ENCODE measurements around the gene TSPAN12. TPM values are rescaled to one million over a fixed set of nuclear protein-coding genes. Genes with fewer than 3 reads are reported as not detected.

Gene TSPAN12
- total RNA-seq, 4 donors from 2014 or later: 1.3 to 4.6 (median 3.3) TPM

- intact Hi-C loops (cut with DNase I; ENCODE audit: low total_unique reads): no loop called here
- H3K4me3 ChIP-seq (ENCODE audit: low read depth, poor library complexity, severe bottlenecking): no peak overlapping the region
- DNase-seq (ENCODE audit: low spot score in 2 of 2): no peak
- WGBS, 2 donors: 47 to 56% methylated on average over 5 of the region's 5 CpGs
- TF ChIP-seq CTCF (IDR thresholded peaks at IDR 0.05): no peak
- TF ChIP-seq POLR2A (IDR thresholded peaks at IDR 0.05): no peak
These were observed 115.6 kb downstream of the TSPAN12 start for GRCh38 chr7:120742372-120742771.

- no peak overlapping the region for H3K4me3 ChIP-seq (ENCODE audit: low read depth, poor library complexity, severe bottlenecking)
- WGBS, 2 donors: 76 to 83% methylated on average over 7 of the region's 7 CpGs
- intact Hi-C loops (cut with DNase I; ENCODE audit: low total_unique reads): no loop called here
- TF ChIP-seq POLR2A (IDR thresholded peaks at IDR 0.05): no peak
- TF ChIP-seq CTCF (IDR thresholded peaks at IDR 0.05): no peak
- no peak for DNase-seq (ENCODE audit: low spot score in 2 of 2)
These were observed 116.4 kb downstream of the TSPAN12 start for GRCh38 chr7:120741371-120742042.

GRCh38 chr7:120740348-120740747 is 117.6 kb downstream of the TSPAN12 start:
- intact Hi-C loops (cut with DNase I; ENCODE audit: low total_unique reads): no loop called here
- whole genome bisulfite sequencing, 2 donors: 41 to 44% methylated on average over 3 of the region's 3 CpGs
- H3K4me3 ChIP-seq (ENCODE audit: low read depth, poor library complexity, severe bottlenecking): no peak overlapping the region
- no peak for TF ChIP-seq CTCF (IDR thresholded peaks at IDR 0.05)
- TF ChIP-seq POLR2A (IDR thresholded peaks at IDR 0.05): no peak
- DNase-seq (ENCODE audit: low spot score in 2 of 2): no peak

- TF ChIP-seq CTCF (IDR thresholded peaks at IDR 0.05) (no peak), POLR2A (IDR thresholded peaks at IDR 0.05) (no peak)
- intact Hi-C loops (cut with DNase I; ENCODE audit: low total_unique reads): no loop called here
- WGBS, 2 donors: 62 to 80% methylated on average over 3 of the region's 3 CpGs
- DNase-seq (ENCODE audit: low spot score in 2 of 2): no peak
- no peak overlapping the region for H3K4me3 ChIP-seq (ENCODE audit: low read depth, poor library complexity, severe bottlenecking)
These were observed 119.1 kb downstream of the TSPAN12 start for GRCh38 chr7:120738816-120739215.

Other genes starting within 250 kb of the TSPAN12 start
- 10 to 100 TPM in 2 of 4 donors, 1 to 10 TPM in 2; 6.6 to 11.4 (median 9.8) TPM for gene ING3, start 92.6 kb upstream of the TSPAN12 start, total RNA-seq
- 1 to 10 TPM; 1.9 to 4.4 (median 3.7) TPM for gene CPED1, start 130.6 kb upstream of the TSPAN12 start, total RNA-seq